C4-2B (cell line): ENCODE results near the gene PCARE.

Source experiments
- H3K27ac ChIP-seq: fragments of 450-650 bp; 2 replicates; pipeline ENCODE4 v1.5.1; 2017
- ZFX ChIP-seq: fragments of 450-650 bp; IDR thresholded peaks from 2 replicates; pipeline ENCODE4 v1.6.1; 2017
- TF ChIP-seq, protein P1 (sequence below): fragments of 450-650 bp; conservative IDR thresholded peaks from 2 replicates; pipeline ENCODE4 v1.5.1; 2017; ENCODE audit warnings: mild to moderate bottlenecking

PCARE gene

DNA sequence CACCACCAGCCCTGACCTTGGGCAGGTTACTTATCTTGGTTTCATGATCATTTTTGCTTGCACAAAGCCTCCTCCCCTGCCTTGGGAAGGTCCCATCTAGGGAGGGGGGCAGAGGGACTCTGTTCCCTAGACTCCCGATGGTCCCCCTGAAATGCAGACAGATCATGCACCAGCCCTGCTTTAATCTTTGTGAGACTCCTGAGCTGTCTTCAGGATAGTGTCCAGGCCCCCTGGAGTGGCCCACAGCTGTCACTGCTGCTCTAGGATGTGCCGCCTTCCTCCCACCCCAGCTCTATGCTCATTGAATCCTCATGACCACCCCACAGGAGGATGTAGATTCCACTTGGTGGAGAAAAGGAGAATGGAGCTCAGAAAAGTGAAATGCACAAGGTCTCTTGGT is 28.0 kb downstream of the PCARE start:
- TF ChIP-seq ZFX, result no peak
- TF ChIP-seq, protein P1, sequence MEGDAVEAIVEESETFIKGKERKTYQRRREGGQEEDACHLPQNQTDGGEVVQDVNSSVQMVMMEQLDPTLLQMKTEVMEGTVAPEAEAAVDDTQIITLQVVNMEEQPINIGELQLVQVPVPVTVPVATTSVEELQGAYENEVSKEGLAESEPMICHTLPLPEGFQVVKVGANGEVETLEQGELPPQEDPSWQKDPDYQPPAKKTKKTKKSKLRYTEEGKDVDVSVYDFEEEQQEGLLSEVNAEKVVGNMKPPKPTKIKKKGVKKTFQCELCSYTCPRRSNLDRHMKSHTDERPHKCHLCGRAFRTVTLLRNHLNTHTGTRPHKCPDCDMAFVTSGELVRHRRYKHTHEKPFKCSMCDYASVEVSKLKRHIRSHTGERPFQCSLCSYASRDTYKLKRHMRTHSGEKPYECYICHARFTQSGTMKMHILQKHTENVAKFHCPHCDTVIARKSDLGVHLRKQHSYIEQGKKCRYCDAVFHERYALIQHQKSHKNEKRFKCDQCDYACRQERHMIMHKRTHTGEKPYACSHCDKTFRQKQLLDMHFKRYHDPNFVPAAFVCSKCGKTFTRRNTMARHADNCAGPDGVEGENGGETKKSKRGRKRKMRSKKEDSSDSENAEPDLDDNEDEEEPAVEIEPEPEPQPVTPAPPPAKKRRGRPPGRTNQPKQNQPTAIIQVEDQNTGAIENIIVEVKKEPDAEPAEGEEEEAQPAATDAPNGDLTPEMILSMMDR, result no peak
- no peak overlapping the region for H3K27ac ChIP-seq

DNA sequence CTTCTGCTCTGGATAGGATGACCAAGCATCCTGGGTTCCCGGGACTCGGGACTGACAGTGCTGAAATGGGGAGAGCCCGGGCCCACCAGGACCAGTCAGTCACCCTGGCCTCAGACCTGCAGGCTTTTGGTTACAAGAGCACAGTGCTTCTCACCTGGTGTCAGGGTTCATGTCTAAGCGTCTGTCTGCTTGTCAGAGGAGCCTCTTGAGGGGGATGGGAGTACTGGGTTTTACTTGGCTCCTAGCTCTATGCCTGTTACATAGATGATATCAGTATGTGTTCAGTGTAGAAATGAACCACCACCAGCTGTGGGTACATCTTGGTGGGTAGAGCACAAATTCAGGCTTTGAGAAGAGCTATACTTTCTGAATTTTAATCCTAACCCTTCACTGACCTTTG is 29.9 kb downstream of the PCARE start:
- no peak overlapping the region for H3K27ac ChIP-seq
- TF ChIP-seq ZFX, result no peak
- TF ChIP-seq, protein P1, result no peak

DNA sequence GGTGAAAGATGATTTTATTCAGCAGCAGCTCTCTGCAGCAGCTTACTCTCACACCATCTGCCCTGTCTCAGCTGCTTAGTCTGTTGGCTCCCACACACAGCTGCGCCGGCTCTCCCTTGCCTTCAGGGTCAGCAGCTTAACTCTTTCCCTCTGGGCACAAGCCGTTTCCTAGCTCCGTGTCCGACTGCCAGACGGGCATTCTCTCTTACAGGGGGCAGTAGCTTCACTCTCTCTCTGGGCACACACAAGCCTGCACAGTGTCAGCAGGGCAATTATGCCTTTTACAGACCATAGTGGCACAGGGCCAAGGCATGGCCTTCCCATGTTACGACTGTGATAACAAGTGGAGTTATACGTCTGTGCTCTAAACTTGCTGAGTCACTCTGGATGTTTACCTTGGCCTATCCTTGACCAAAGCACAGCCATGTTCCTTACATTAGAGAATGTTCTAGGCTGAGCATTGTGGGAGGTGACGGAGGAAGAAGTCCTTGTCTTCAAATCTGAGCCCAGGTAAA is 31.7 kb downstream of the PCARE start:
- no peak for TF ChIP-seq ZFX
- TF ChIP-seq, protein P1, result no peak
- H3K27ac ChIP-seq, result no peak overlapping the region

DNA sequence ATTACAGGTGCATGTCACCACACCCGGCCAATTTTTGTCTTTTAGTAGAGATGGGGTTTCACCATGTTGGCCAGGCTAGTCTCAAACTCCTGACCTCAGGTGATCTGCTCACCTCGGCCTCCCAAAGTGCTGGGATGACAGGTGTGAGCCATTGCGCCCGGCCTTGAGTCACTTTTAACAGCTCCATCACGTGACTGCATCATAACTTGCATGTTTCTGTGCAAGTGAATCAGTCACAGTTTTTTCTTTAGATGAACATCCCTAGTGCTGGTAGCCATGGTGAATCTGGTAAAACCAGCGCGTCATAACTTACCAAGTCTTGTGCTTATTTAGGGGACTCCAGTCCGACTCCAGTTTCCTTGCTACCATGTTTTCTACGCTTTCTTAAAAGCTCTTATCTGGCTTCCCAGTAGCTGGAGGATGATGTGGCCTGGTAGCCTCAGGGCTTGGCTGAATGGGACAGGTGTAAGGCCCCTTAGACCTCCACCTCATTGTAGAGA is 33.1 kb downstream of the PCARE start:
- no peak overlapping the region for H3K27ac ChIP-seq
- TF ChIP-seq ZFX, result no peak
- TF ChIP-seq, protein P1, result no peak

DNA sequence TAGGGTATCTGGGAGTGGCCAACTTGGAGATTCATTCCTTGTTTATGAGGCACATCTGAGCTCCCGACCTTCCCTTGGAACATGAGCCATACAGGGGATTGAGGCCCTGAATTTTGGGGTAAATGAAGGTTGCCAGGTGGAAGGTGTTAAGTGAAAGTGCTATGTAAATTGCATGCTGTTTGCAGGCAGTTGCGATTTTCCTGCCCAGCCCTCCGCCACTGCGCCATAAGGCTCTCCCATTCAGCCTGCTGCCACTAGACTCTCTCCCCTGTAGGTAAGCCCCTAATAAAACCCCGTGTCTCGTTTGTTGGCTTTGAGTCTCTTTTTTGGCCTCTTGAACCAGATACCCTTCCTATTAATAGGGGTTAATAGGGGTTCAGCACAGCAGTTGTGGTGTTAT is 33.8 kb downstream of the PCARE start:
- TF ChIP-seq ZFX, result no peak
- TF ChIP-seq, protein P1, result no peak

DNA sequence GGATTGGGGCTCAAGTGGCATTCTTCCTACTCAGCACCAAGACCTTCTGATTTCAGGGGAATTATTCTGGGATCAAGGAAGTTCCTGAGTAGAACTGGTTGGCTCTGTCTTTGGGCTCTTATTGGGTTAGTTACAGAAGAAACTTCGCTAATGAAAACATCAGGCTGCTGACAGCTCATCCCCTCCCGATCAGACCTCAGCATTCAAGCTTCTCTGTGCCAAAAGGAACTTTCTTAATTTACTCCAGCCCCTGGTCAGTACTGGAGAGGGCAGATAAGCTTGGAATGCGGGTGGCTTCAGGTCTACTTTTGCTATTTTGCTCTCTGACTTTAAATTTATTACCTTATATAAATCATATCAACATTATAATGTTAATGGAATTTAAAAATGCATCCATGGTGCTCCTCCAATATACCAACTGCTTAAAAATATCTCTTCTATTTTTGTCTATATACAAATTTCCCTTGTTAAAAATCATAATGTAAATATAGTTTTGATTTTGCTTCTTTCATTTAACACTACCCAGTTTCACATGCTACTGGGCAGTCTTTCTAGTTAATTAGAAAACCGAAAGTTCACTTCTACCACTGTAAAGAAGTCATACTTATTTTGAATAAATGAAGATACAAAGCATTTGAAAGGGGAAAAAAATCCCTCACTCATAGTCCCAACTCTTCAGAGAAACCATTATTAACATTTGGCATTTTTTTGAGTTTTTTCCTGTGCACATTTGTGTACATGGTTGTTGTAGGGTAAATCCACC is 34.4 kb downstream of the PCARE start:
- H3K27ac ChIP-seq, result no peak overlapping the region
- TF ChIP-seq, protein P1, result no peak
- TF ChIP-seq ZFX, result no peak

More for the DNA sequence above, 33.8 kb downstream of the PCARE start:
- H3K27ac ChIP-seq, result no peak overlapping the region

DNA sequence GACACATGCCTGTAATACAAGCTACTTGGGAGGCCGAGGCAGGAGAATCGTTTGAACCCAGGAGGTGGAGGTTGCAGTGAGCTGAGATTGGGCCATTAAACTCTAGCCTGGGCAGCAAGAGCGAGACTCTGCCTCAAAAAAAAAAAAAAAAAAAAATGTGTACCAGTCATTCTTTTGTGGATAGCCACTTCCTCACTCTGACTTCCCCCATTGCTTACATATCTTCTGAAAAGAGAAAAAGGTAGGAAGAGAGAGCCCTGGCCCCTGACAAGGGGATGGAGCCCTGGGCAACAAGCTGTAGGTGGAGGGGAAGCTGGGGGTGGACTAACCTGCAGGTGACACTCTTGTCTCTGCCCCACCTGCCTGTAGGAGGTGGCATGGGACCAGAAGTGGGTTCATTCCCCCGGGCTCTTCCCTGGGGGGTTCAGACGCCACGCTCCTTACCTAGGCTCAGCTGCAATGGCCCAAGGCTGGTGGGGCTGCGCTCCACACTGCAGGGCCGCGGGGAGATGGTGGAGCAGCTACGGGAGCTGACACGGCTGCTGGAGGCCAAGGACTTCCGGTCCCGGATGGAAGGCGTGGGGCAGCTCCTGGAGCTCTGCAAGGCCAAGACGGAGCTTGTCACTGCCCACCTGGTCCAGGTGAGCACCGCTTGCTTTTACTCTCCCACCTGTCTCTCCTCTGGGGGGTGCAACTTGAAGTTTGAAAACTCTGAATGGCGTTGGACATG is 39.1 kb downstream of the PCARE start:
- H3K27ac ChIP-seq, result no peak overlapping the region
- TF ChIP-seq ZFX, result no peak
- TF ChIP-seq, protein P1, result no peak
